IMR-90 (cell line): ENCODE data around the gene TIAM1. TPM values are rescaled to one million over a fixed set of nuclear protein-coding genes. Genes with fewer than 3 reads are reported as not detected.

ENCODE experiments used
- ATAC-seq: fragments of 200-7000 bp; cut with Tn5 transposase; 2 replicates; pipeline ENCODE4 v1.9.1; 2020; ENCODE audit warnings: low read depth, mild to moderate bottlenecking, moderate library complexity
- BruUV-seq: library from RNA; stranded (reverse); fragments of 400-500 nt; replicated peaks from 2 replicates; lab custom pipeline; 2021; lab: Mats Ljungman, UMichigan
- CTCF ChIA-PET: fragments of 300-600 bp; formaldehyde crosslinking; extraction: SDS; loops from one replicate; lab custom pipeline; 2021; ENCODE audit warnings: antibody characterized with exemption; lab: Yijun Ruan, JAX
- POLR2A ChIA-PET: fragments of 300-600 bp; sonication (Branson Sonifier 250); formaldehyde crosslinking; loops from one replicate; lab custom pipeline; 2022; ENCODE audit warnings: antibody characterized with exemption; ENCODE audit not compliant: unreplicated experiment; lab: Charles Lee
- DNase-seq: peaks from one replicate; pipeline ENCODE4 v3.0.0; 2013
- H2AFZ ChIP-seq: replicated peaks from 2 replicates; pipeline ENCODE3; 2013; ENCODE audit warnings: low read length, mild to moderate bottlenecking; ENCODE audit not compliant: poor library complexity
- H2AK5ac ChIP-seq: 2 replicates; pipeline ENCODE4 v1.6.1; 2013; ENCODE audit warnings: low read depth, low read length, inconsistent platforms
- H2AK9ac ChIP-seq: replicated peaks from 2 replicates; pipeline ENCODE3; 2013; ENCODE audit warnings: mild to moderate bottlenecking, low read depth, low read length, moderate library complexity; ENCODE audit not compliant: poor library complexity
- H2BK120ac ChIP-seq: 2 replicates; pipeline ENCODE4 v1.6.1; 2013; ENCODE audit warnings: low read depth, low read length, inconsistent platforms
- H2BK15ac ChIP-seq: 3 replicates; pipeline ENCODE4 v1.6.1; 2013; ENCODE audit warnings: low read depth, low read length, inconsistent platforms
- H2BK20ac ChIP-seq: 2 replicates; pipeline ENCODE4 v1.6.1; 2013; ENCODE audit warnings: low read depth, mild to moderate bottlenecking, inconsistent platforms, low read length, moderate library complexity
- H2BK5ac ChIP-seq: 2 replicates; pipeline ENCODE4 v1.6.1; 2013; ENCODE audit warnings: mild to moderate bottlenecking, low read depth, low read length, inconsistent platforms; ENCODE audit not compliant: poor library complexity, severe bottlenecking
- H3K14ac ChIP-seq: replicated peaks from 2 replicates; pipeline ENCODE4 v1.6.1; 2013; ENCODE audit warnings: low read depth, low read length, inconsistent platforms
- H3K18ac ChIP-seq: 2 replicates; pipeline ENCODE4 v1.6.1; 2013; ENCODE audit warnings: low read depth, low read length, control low read depth
- H3K23ac ChIP-seq: 2 replicates; pipeline ENCODE4 v1.6.1; 2013; ENCODE audit warnings: low read depth, low read length, inconsistent platforms
- H3K27ac ChIP-seq: 2 replicates; pipeline ENCODE4 v1.5.1; 2013; ENCODE audit warnings: mild to moderate bottlenecking, control low read depth, low read length; ENCODE audit not compliant: insufficient read depth
- H3K27me3 ChIP-seq: 2 replicates; pipeline ENCODE4 v1.6.1; 2013; ENCODE audit warnings: low read length; ENCODE audit not compliant: control insufficient read depth, insufficient read depth
- H3K36me3 ChIP-seq: 2 replicates; pipeline ENCODE4 v1.6.1; 2013; ENCODE audit warnings: low read length, mixed read lengths; ENCODE audit not compliant: control insufficient read depth, insufficient read depth
- H3K4ac ChIP-seq: 2 replicates; pipeline ENCODE4 v1.6.1; 2013; ENCODE audit warnings: low read depth, low read length, inconsistent platforms
- H3K4me1 ChIP-seq: 2 replicates; pipeline ENCODE4 v1.6.1; 2013; ENCODE audit warnings: low read length, mixed read lengths; ENCODE audit not compliant: control insufficient read depth, insufficient read depth
- H3K4me2 ChIP-seq: 2 replicates; pipeline ENCODE4 v1.6.1; 2013; ENCODE audit warnings: low read depth, mild to moderate bottlenecking, control low read depth, low read length, moderate library complexity
- H3K4me3 ChIP-seq: 2 replicates; pipeline ENCODE4 v1.5.1; 2013; ENCODE audit warnings: low read depth, mild to moderate bottlenecking, control low read depth, low read length, moderate library complexity; ENCODE audit not compliant: insufficient read depth
- H3K56ac ChIP-seq: 2 replicates; pipeline ENCODE4 v1.6.1; 2013; ENCODE audit warnings: low read length, inconsistent platforms; ENCODE audit not compliant: insufficient read depth; ENCODE audit errors: extremely low read depth
- H3K79me1 ChIP-seq, 2 experiments: 2 replicates each; pipeline ENCODE4 v1.6.1; 2013; ENCODE audit warnings: low read length in 2 of 2, inconsistent platforms in 1 of 2, low read depth in 1 of 2
- H3K9ac ChIP-seq: 2 replicates; pipeline ENCODE4 v1.6.1; 2013; ENCODE audit warnings: low read depth, low read length, control low read depth
- H3K9me1 ChIP-seq: 2 replicates; pipeline ENCODE4 v1.6.1; 2013; ENCODE audit warnings: low read length, inconsistent platforms; ENCODE audit not compliant: insufficient read depth
- H3K9me3 ChIP-seq: 2 replicates; pipeline ENCODE4 v1.6.1; 2013; ENCODE audit warnings: low read length; ENCODE audit not compliant: control insufficient read depth, insufficient read depth
- H4K20me1 ChIP-seq: 2 replicates; pipeline ENCODE4 v1.6.1; 2013; ENCODE audit warnings: low read length, inconsistent platforms; ENCODE audit not compliant: insufficient read depth
- H4K5ac ChIP-seq: 2 replicates; pipeline ENCODE4 v1.6.1; 2013; ENCODE audit warnings: mild to moderate bottlenecking, low read depth, low read length, control low read depth
- H4K8ac ChIP-seq, 2 experiments: 2 replicates each; pipeline ENCODE4 v1.6.1; 2013; ENCODE audit warnings: low read depth in 2 of 2, low read length in 2 of 2, control low read depth in 1 of 2, inconsistent platforms in 1 of 2
- H4K91ac ChIP-seq: 2 replicates; pipeline ENCODE4 v1.6.1; 2013; ENCODE audit warnings: low read depth, low read length, inconsistent platforms; ENCODE audit not compliant: insufficient read depth
- BHLHE40 ChIP-seq: fragments of 150-350 bp; IDR thresholded peaks from 2 replicates; pipeline ENCODE4 v1.6.1; 2016; ENCODE audit warnings: mild to moderate bottlenecking, low read depth, low read length
- CEBPB ChIP-seq: IDR thresholded peaks from 2 replicates; pipeline ENCODE4 v1.6.1; 2012; ENCODE audit warnings: low read depth, low read length, improper control_type of control experiment
- CHD1 ChIP-seq: IDR thresholded peaks from 2 replicates; pipeline ENCODE4 v1.6.1; 2012; ENCODE audit warnings: low read depth, low read length, improper control_type of control experiment
- CTCF ChIP-seq: conservative IDR thresholded peaks from 2 replicates; pipeline ENCODE4 v1.5.1; 2012; ENCODE audit warnings: mild to moderate bottlenecking, low read depth, low read length, improper control_type of control experiment
- ELK1 ChIP-seq: fragments of 150-350 bp; IDR thresholded peaks from 2 replicates; pipeline ENCODE4 v1.6.1; 2016; ENCODE audit warnings: low read depth, mild to moderate bottlenecking, low read length, moderate library complexity, borderline replicate concordance
- FOS ChIP-seq: fragments of 150-350 bp; IDR thresholded peaks from 2 replicates; pipeline ENCODE4 v1.6.1; 2016; ENCODE audit warnings: low read depth, low read length
- MAFK ChIP-seq: IDR thresholded peaks from 2 replicates; pipeline ENCODE4 v1.6.1; 2012; ENCODE audit warnings: low read depth, low read length, improper control_type of control experiment
- MAZ ChIP-seq: IDR thresholded peaks from 2 replicates; pipeline ENCODE4 v1.6.1; 2012; ENCODE audit warnings: low read depth, mild to moderate bottlenecking, low read length, improper control_type of control experiment, moderate library complexity, borderline replicate concordance
- MXI1 ChIP-seq: IDR thresholded peaks from 2 replicates; pipeline ENCODE4 v1.6.1; 2012; ENCODE audit warnings: low read depth, mild to moderate bottlenecking, low read length, moderate library complexity, borderline replicate concordance
- NFE2L2 ChIP-seq: fragments of 150-350 bp; IDR thresholded peaks from 2 replicates; pipeline ENCODE4 v1.6.1; 2016; ENCODE audit warnings: low read depth, mild to moderate bottlenecking, low read length
- POLR2A ChIP-seq: IDR thresholded peaks from 2 replicates; pipeline ENCODE4 v1.6.1; 2012; ENCODE audit warnings: mild to moderate bottlenecking, low read depth, low read length
- RAD21 ChIP-seq: IDR thresholded peaks from 2 replicates; pipeline ENCODE4 v1.6.1; 2012; ENCODE audit warnings: low read length, improper control_type of control experiment
- RCOR1 ChIP-seq: IDR thresholded peaks from 2 replicates; pipeline ENCODE4 v1.6.1; 2012; ENCODE audit warnings: mild to moderate bottlenecking, low read length, improper control_type of control experiment; ENCODE audit not compliant: insufficient replicate concordance
- RFX5 ChIP-seq: IDR thresholded peaks from 2 replicates; pipeline ENCODE4 v1.8.0; 2012; ENCODE audit warnings: low read depth, mild to moderate bottlenecking, low read length, moderate library complexity
- SMC3 ChIP-seq: fragments of 150-350 bp; IDR thresholded peaks from 2 replicates; pipeline ENCODE4 v1.6.1; 2016; ENCODE audit warnings: low read depth, mild to moderate bottlenecking, antibody characterized with exemption, low read length, moderate library complexity
- WGBS, 2 experiments: methylation state at CpG; one replicate each; pipeline versions ENCODE4 v1.1.5 to v1.1.7; 2013; ENCODE audit warnings: missing lambda C conversion rate in 2 of 2; ENCODE audit not compliant: insufficient read length in 1 of 2; ENCODE audit errors: extremely low coverage in 2 of 2; 5-methylcytosine and 5-hydroxymethylcytosine counted together
- dilution Hi-C: fragments of 300-500 bp; cut with HindIII; formaldehyde crosslinking; loops from one replicate; pipeline ENCODE4 v1.14.3; 2018; ENCODE audit warnings: low sequenced_read_pairs; ENCODE audit not compliant: unreplicated experiment
- in situ Hi-C: fragments of 300-500 bp; cut with MboI; formaldehyde crosslinking; loops from 3 replicates; pipeline ENCODE4 v1.14.3; 2019; ENCODE audit warnings: low sequenced_read_pairs, inconsistent platforms, mixed read lengths
- intact Hi-C: fragments of 100-400 bp; cut with micrococcal nuclease; formaldehyde crosslinking; loops from 2 replicates; pipeline ENCODE4 v1.10.0; 2022
- polyA plus RNA-seq, 3 experiments: library from polyadenylated mRNA; depleted of rRNA; stranded (reverse); fragments of >200 nt; gene quantifications; 2 replicates each; pipeline ENCODE4 v1.2.3, GENCODE V29; 2012; ENCODE audit warnings: low replicate concordance in 1 of 3
- total RNA-seq: library from RNA; depleted of rRNA; stranded (reverse); fragments of >200 nt; gene quantifications from 2 replicates; pipeline ENCODE4 v1.2.3, GENCODE V29; 2012
- TF ChIP-seq, protein P1 (sequence below): fragments of 150-350 bp; IDR thresholded peaks from 2 replicates; pipeline ENCODE4 v1.6.1; 2017; ENCODE audit warnings: mild to moderate bottlenecking, antibody characterized with exemption, low read length, low read depth

The TIAM1 gene
- total and polyA plus RNA-seq, 2 of the 4 experiments (the other 2 are of a cell fraction) = 2.9 to 9.3 TPM

DNA sequence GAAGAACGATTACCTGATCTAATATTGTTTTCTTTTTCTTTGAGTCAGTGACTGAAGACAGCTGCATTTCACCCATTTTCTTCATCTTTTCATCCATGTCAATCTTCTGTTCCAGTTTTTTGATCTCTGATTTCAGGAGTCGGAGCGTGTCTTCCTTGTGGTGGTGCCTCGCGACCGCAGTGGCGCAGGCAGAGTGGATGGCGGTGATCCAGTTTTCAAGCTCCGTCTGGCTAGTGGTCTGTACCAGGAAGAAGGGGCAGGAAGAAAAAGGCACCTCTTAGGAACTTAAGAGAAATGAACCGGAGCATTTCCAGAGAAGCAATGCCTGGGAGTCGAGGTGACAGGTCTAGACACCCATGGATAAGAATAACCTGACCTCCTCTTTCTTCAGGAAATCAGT, 118.3 kb downstream of the TIAM1 start:
- Histone ChIP-seq H3K4me2 (no peak overlapping the region), H3K9ac (no peak overlapping the region), H2BK15ac (no peak overlapping the region), H2AFZ (no peak overlapping the region), H3K27me3 (no peaks in the 10 kb centered on the region), H2AK5ac (no peak overlapping the region), H3K9me1 (no peaks in the 10 kb centered on the region), H4K20me1 (no peaks in the 10 kb centered on the region), H2BK120ac (no peak overlapping the region), H3K56ac (no peak overlapping the region), H3K9me3 (no peaks in the 10 kb centered on the region), H3K36me3 (no peaks in the 10 kb centered on the region), H4K91ac (no peak overlapping the region), H3K4me3 (no peak overlapping the region), H3K14ac (no peak overlapping the region), H2BK20ac (no peak overlapping the region), H3K4ac (no peak overlapping the region), H3K23ac (no peak overlapping the region), H3K4me1 (no peaks in the 10 kb centered on the region), H3K79me1 (no peaks in the 10 kb centered on the region), H2BK5ac (no peak overlapping the region), H3K18ac (no peak overlapping the region), H4K5ac (no peak overlapping the region), H4K8ac (no peak overlapping the region), H2AK9ac (no peak overlapping the region), H3K27ac (no peak overlapping the region)
- DNase-seq (no peak), ATAC-seq (no peak)
- 89% methylated on average over 2 of the region's 11 CpGs; no CpG with 5 or more reads in 1 of the 2 experiments for whole genome bisulfite sequencing, 2 experiments
- POLR2A ChIA-PET = no interaction called here
- intact Hi-C loops = no loop called here
- no peak for TF ChIP-seq RCOR1
- TF ChIP-seq FOS = no peak
- TF ChIP-seq CHD1 = no peak
- TF ChIP-seq MAZ = no peak
- no peak for TF ChIP-seq RFX5
- TF ChIP-seq, protein P1, sequence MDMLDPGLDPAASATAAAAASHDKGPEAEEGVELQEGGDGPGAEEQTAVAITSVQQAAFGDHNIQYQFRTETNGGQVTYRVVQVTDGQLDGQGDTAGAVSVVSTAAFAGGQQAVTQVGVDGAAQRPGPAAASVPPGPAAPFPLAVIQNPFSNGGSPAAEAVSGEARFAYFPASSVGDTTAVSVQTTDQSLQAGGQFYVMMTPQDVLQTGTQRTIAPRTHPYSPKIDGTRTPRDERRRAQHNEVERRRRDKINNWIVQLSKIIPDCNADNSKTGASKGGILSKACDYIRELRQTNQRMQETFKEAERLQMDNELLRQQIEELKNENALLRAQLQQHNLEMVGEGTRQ = no peak
- no peak for TF ChIP-seq MAFK
- no peak for TF ChIP-seq CTCF
- no peak for TF ChIP-seq NFE2L2
- no peak for TF ChIP-seq RAD21
- TF ChIP-seq MXI1 = no peak
- TF ChIP-seq BHLHE40 = no peak
- TF ChIP-seq SMC3 = no peak
- TF ChIP-seq CEBPB = no peak
- TF ChIP-seq POLR2A = no peak
- TF ChIP-seq ELK1 = no peak
- in situ Hi-C loops = no loop called here
- CTCF ChIA-PET = no interaction called here
- no TSS peak for BruUV-seq
- dilution Hi-C loops = no loop called here
